GM08714 (cell line): ENCODE results near the gene PRSS21.

ENCODE experiments used
- H3K4me3 ChIP-seq: fragments of 200-500 bp; sonication (Bioruptor generic); 2 replicates; pipeline ENCODE4 v1.5.1; 2014; ENCODE audit warnings: mild to moderate bottlenecking, low read length, inconsistent platforms
- ZNF274 ChIP-seq: IDR thresholded peaks from 2 replicates; pipeline ENCODE4 v1.6.1; 2012; ENCODE audit warnings: mild to moderate bottlenecking, low read depth, low read length

Gene PRSS21

GRCh38 chr16:2786061-2786825 lies 30.8 kb upstream of the PRSS21 start:
- H3K4me3 ChIP-seq = no peak overlapping the region
- TF ChIP-seq ZNF274 = no peak

GRCh38 chr16:2786826-2787151 lies 30.2 kb upstream of the PRSS21 start:
- H3K4me3 ChIP-seq = no peak overlapping the region
- TF ChIP-seq ZNF274 = no peak

GRCh38 chr16:2787406-2787805 lies 29.6 kb upstream of the PRSS21 start, which contains the start of gene PRSS33:
Gene PRSS33 (minus strand): TSS chr16:2787560. CDS start chr16:2786547, 1,013 bp downstream.
- TF ChIP-seq ZNF274 = no peak
- H3K4me3 ChIP-seq = no peak within 1 kb of the TSS

GRCh38 chr16:2787961-2788360 lies 29.1 kb upstream of the PRSS21 start:
- no peak for TF ChIP-seq ZNF274
- no peak overlapping the region for H3K4me3 ChIP-seq

GRCh38 chr16:2790631-2791030 lies 26.4 kb upstream of the PRSS21 start:
- H3K4me3 ChIP-seq = no peak overlapping the region
- no peak for TF ChIP-seq ZNF274

- TF ChIP-seq ZNF274 = no peak
- H3K4me3 ChIP-seq = no peak overlapping the region
These were observed 25.9 kb upstream of the PRSS21 start for GRCh38 chr16:2791174-2791573.

- no peak for TF ChIP-seq ZNF274
- H3K4me3 ChIP-seq = no peak overlapping the region
These were observed 24.1 kb upstream of the PRSS21 start for GRCh38 chr16:2792940-2793339.

GRCh38 chr16:2795395-2796143 lies 21.5 kb upstream of the PRSS21 start:
- no peak for TF ChIP-seq ZNF274
- no peak overlapping the region for H3K4me3 ChIP-seq

GRCh38 chr16:2798723-2799204 lies 18.3 kb upstream of the PRSS21 start:
- TF ChIP-seq ZNF274 = no peak
- H3K4me3 ChIP-seq = no peak overlapping the region

GRCh38 chr16:2799205-2799858 lies 17.7 kb upstream of the PRSS21 start:
- no peak overlapping the region for H3K4me3 ChIP-seq
- no peak for TF ChIP-seq ZNF274

- no peak for TF ChIP-seq ZNF274
These were observed 17.2 kb upstream of the PRSS21 start for GRCh38 chr16:2799859-2800226.

GRCh38 chr16:2803545-2804195 lies 13.4 kb upstream of the PRSS21 start:
- H3K4me3 ChIP-seq = no peak overlapping the region
- TF ChIP-seq ZNF274 = no peak

More at GRCh38 chr16:2799859-2800226, 17.2 kb upstream of the PRSS21 start:
- no peak overlapping the region for H3K4me3 ChIP-seq

- TF ChIP-seq ZNF274 = no peak
- no peak overlapping the region for H3K4me3 ChIP-seq
These were observed 12.3 kb upstream of the PRSS21 start for GRCh38 chr16:2804728-2805127.

- H3K4me3 ChIP-seq = no peak overlapping the region
- TF ChIP-seq ZNF274 = no peak
These were observed 10.8 kb upstream of the PRSS21 start for GRCh38 chr16:2806286-2806685.
